CD4-positive, alpha-beta T cell treated with Interleukin-4 for 1 hour (primary cell): Measurements from ENCODE around the gene ATP2B3.

Experiments used
- DNase-seq, 2 donors: peaks; one replicate each; pipeline ENCODE4 v3.0.0-alpha.2; 2020 to 2022

Gene ATP2B3

DNA sequence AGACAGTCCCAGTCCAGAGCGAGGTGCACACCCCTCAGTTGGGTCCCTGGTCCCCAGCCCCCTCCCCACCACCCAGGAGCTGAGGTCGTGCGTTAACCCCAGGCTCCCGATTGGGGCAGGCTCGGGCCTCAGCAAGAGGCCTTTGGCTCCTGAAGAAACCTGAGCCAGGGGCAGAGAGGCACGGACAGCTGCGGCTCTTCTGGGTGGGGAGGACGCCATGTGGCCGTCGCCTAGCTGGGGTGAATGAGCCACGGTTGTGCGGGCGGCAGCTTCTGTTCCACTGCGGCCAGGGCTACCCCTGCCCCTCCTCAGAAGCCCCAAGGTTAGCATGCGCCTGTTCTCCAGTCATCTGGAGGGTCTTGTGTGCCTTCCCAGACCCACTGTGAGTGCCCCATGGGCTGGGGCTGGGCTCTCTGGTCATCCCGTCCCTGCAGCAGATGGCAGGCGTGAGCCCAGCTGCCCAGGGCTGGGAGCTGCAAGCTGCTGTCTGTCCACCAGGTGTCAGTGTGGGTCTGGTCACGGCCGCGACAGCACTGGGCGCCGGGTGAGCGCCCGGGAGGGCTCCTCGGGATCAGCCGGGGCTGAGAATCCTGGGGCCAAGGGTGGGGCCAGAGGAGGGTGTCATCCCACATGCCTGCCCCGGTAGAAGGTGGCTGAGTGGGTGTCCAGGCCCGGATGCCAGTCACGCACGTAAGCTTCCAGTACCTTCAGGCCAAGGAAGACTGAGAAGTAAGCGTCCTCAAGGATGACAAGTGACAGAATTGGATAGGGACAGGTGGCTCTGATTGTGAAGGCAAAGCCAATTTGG is 21.9 kb downstream of the ATP2B3 start:
- peak; percentile 53 to 59 for DNase-seq

DNA sequence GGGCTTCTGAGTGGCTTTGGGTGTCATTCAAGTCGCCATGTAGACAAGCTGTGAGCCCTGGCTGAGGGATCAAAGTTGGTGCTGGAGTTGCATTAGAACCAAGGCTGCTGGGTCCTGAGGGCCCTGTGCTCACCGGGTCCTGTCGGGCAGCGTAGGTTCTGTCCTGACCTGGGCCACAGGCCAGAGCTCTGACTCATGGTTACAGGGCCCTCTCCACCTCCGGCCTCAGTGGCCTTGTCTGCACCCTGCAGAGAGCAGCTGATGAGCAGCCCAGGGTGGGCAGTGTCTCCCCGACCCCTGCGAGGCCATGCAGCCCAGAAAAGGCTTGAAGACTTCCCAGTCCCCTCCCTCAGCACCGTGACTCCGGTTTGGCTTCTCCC is 22.5 kb downstream of the ATP2B3 start:
- no peak for DNase-seq

DNA sequence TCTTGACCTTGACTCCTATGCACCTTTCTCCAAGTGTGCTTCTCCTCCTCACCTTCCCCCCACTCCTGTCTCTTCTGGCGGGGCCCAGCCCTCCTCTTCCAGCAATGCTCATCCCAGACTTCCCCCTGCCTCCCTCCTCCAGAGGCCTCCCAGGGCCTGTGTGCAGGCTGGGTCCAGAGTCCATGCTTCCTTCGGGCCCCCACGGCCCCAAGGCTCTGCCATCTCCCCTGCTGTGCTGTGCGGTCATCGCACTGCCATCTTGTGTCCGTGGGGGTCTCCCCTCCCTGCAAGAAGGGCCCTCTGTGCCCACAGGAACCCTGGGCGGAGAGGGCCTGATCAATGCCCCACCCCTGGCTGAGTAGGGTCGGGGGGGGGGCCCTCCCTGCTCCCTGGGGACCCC is 27.3 kb downstream of the ATP2B3 start:
- DNase-seq = no peak

DNA sequence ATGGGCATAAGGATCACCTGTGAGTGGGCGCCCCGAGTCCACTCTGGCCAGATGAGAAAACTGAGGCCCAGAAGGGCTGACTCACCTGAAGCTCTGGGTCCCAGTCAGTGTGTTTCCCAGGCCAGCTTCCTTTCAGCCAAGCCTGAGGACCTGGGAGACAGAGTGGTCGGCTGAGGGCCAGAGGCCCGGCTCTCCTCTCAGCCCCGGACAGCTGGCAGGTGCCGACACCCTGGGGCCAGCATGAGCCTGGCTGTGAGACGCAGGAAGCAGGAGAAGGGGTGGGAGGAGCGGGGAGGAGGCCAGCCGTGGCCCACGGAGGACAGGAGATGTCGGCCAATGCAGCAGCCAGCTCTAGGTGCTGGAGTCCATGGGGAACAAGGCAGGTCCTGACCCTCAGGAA is 28.9 kb downstream of the ATP2B3 start:
- no peak for DNase-seq

DNA sequence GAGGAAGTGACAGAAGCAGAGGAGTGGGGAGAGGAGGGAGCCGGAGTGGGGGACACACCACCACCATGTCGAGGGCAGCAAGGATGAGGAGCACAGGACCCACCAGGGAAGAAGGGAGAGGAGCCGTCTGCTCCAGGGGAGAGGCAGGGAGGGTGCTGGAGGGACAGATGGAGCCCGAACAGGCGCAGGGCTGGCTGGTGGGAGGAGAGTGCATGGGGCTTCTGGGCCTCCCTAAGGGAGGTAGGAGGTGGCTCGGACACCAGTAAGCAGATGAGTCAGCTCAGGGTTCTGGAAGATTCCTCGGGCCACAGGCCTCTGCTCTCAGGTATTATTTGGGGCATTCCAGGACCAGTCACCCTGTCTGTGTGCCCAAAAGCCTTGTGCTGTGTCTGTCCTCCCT is 29.8 kb downstream of the ATP2B3 start:
- no peak for DNase-seq

DNA sequence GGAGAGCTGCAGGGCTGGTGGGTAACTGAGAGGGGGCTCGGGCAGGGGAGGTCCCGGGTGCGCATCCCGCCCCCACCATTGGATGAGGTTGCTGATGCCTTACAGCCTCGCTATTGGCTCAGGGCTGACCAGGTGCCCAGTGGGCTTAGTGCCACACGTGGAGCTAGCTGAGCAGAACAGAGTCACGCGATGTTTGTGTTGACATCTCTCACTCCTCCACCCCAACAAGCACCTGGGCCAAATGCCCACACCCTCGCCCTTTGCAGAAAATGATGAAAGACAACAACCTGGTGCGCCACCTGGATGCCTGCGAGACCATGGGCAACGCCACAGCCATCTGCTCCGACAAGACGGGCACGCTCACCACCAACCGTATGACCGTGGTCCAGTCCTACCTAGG is 31.8 kb downstream of the ATP2B3 start:
- no peak for DNase-seq

DNA sequence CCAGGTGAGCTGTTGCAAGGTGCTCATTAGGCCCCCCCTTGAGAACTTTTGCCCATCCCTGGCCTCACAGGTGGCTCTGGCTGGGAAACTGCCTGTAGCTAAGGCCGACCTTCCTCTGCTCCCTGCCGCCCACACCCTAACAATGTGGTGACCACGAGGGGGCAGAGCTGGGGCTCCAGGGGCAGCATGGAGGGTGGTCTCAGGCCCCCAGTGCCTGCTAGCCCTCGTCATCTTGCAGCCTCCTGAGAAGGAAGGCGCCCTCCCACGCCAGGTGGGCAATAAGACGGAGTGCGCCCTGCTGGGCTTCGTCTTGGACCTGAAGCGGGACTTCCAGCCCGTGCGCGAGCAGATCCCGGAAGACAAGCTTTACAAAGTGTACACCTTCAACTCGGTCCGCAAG is 32.4 kb downstream of the ATP2B3 start:
- no peak for DNase-seq

DNA sequence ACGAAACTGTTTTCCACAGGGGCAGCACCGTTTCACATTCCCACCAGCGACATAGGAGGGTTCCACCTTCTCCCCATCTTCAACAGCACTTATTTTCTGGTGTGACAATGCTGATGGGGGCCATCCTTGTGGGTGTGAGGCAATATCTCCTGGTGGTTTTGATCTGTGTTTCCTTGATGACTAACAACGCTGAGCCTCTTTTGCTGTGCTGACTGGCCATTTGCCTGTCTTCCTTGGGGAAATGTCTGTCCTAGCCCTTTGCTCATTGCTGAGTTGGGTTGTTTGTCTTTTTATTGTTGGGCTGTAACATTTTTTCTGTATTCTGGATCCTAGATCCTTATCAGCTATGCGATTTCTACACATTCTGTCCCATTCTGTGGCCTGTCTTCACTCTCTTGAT is 33.7 kb downstream of the ATP2B3 start:
- no peak for DNase-seq

DNA sequence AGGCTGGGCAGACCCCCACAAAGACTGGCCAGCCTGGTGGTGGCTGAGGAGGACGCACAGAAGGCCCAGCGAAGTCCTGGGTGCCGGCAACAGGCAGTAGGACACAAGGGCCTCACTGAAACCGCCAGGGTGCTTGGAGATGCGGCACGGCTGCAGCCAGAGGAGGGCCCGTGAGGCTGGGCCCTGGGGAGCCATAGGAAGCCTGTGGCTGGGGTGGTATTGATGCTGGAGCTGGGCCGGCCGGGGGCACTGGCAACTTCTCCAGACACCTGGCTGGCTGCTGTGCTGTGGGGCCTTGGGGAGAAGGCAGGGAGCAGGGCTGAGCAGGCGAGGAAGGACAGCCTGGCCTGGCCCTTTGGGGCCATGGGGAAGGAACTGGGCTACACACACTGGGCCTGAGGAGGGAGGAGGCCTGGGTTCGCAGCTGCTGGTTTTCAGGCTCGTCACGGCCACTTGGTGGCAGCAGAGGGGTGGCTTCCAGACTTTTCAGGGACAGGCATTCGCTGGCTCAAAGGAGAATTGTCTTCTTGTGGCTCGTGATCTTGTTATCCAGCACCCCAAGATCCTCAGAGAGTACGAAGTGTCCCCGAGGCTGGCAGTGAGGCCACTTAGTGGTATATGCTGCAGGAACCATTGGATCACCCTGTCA is 37.2 kb downstream of the ATP2B3 start:
- peak; percentile 63 to 68 for DNase-seq

DNA sequence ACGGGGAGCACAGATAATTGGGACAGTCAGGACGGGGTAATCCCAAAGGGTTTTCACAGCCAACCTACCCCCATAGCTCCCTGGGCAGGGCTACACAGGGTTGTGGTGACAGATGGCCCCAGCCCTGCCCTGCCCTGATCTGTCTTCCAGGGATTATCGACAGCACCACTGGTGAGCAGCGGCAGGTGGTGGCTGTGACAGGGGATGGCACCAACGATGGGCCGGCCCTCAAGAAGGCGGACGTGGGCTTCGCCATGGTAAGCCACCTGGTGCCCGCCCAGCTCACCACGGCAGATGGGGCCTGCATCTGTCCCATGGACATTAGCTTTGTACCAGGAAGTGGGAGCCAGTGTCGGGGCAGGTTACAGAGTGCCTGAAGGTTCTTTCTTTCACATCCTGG is 39.3 kb downstream of the ATP2B3 start:
- no peak for DNase-seq

DNA sequence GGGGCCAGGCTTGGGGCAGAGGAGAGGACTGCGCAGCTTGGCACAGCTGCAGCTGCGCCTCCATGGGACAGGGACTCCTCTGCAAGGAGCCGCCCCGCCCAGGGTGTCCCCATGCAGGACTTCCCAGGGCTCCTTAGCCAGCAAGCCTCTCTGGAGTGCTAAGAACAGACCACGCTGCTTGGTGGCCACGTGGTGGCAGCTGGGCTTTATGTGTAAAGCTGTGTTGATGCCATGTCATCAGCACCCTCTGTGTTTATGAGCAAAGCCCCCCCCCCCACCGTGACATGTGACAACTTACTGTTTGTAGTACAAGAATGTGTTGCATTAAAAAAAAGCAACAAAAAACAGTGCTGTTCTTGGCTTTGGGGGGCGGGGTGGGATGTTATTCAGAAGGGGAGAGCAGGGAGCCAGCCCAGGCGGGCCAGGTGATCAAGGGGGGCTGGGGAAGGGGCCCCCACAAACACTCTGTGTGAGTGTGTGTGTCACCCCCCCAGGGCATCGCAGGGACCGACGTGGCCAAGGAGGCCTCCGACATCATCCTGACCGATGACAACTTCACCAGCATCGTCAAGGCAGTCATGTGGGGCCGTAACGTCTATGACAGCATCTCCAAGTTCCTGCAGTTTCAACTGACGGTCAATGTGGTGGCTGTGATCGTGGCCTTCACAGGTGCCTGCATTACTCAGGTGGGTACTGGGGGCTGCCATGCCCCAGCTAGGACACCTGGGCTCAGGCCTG is 40.3 kb downstream of the ATP2B3 start:
- DNase-seq = no peak

DNA sequence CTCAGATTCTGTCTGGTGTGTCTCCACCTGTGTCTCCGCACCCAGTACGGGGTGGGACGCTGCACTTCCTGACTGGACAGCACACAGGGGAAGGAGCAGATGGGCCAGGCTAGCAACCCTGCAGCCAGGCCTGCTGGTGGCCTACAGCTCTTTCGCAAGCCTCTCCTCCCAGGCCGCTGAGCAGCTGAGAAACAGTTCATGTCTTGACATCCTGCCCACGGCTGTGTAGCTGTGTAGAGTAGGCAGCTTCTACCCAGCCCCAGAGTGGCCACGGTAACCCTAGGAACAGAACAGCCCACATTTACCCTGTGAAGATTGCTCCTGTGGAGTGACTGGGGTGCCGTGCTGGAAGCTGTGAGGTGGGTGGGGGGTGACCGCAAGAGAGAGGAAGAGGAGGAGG is 42.6 kb downstream of the ATP2B3 start:
- no peak for DNase-seq

DNA sequence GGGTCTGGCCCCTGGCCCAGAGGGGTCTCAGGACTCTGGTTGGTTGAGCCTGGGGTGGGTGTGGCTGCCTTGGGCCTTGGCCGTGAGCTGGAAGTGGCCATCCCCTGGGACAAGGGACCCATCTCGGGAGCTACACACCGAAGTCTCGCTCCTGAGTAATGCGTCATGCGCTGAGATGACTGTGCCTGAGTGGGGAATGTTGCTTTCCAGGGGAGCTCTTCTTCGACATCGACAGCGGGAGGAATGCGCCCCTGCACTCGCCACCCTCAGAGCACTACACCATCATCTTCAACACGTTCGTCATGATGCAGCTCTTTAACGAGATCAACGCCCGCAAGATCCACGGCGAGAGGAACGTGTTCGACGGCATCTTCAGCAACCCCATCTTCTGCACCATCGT is 43.0 kb downstream of the ATP2B3 start:
- DNase-seq = no peak

DNA sequence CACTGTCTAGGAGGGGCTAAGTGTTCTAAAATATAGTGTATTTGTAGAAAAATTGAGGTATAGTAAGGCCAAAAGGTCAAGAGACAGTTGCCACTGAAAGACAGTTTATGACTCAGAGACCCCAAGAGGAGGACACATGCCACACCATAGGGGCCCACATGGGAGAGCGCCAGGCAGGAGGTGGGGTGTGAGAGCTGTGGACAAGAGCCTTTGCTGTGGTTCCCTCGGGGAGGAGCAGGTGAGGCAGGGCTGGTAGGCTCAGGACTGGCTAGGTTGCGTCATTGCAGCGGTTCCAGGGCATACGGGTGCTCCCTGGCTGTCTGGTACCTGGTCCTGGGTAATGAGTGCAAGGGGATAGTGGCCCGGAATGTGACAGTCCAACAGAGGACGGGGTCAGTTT is 43.9 kb downstream of the ATP2B3 start:
- DNase-seq = no peak

DNA sequence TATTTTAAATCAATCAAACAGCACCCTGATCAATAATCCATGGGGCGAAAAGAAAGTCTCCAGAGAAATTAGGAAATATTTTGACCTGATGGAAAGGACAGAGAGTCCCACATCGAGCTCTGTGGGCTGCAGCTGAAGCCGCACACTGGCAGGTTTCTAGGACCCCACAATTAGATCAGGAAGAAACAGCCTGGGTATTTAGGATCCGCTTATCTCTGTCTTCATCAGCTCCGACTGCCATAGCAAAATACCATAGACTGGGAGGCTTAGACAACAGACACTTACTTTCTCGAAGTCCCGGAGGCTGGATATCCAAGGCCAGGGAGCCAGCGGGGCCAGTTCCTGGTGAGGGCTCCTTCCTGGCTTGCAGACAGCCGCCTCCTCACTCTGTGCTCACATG is 45.1 kb downstream of the ATP2B3 start:
- DNase-seq = no peak

DNA sequence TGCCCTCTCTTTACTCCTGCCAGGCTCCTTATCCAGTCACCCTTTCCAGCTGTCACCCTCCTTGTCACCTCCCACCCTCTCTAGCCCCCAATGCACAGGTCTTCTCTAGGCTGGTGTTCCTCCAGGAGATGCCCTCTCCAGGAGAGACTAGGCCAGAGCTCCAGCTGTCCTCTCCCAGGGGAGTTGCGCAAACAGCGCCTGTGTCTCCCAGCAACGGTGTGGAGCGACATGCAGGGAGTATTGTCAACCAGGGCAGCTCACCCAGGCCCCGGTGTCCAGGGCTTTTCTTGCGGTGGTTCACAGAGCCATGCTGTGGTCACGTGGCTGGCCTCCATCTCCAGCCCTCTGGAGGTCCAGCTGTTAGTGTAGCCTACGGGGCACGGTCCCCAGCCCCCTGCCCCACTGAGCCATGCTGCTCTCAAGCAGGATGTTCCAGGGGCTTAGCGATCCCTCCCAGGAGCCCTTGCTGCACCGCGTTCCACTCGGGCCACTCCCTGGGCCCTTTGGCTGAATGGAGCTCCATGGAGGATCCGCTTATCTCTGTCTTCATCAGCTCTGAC is 46.7 kb downstream of the ATP2B3 start:
- no peak for DNase-seq

DNA sequence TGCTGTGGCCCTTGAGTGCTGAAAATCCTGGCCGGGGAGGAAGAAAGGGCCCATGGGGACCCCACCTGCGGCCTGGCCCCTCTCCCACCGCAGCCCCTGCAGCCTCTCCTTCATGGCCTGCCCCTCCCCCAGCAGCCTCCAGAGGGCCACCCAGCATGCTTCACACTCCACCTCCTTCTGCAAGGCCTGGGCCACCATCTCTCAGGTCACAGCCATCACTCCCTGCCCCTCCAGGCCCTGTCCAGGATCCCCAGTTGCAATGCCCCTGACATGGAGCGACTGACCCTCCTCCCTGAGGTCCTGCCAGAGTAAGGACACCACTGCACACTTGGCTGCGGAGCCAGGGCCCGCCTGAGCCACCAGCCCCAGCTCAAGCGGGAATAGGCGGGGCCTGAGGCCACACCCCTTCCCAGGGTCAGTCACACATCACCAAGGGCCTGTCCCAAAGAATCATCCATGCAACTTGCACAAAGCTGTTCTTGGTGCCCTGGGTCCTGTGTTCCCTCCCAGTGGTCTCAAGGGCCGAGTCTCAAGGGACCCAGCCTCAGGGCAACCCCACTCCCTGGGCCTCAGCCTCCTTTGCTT is 48.6 kb downstream of the ATP2B3 start:
- DNase-seq = no peak

DNA sequence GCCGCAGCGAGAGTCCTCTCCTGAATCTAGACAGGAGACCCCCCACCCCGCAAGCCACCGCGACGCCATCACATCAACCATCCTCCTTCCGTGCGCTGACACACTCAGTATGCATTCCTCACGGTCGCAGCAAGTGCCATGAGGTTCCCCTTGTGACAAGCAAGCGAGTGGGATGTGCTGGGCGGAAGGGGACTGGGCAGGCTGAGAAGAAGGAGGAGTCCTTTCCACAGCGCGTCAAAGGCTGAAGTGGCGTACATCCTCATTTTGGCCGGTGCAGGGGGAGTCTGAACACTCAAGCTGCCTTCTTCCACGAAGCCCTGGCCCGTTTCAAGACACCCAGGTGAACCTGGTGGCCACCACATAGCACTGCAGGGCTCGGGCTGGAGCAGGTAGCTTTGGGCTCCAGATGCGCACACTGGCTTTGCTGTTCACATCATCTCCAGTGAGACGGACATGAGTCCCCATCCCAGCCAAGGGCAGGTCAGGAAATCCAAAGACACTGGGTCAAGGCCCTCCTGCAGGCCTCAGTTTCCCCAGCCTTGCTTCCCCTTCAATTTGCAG is 51.1 kb downstream of the ATP2B3 start:
- DNase-seq = no peak

DNA sequence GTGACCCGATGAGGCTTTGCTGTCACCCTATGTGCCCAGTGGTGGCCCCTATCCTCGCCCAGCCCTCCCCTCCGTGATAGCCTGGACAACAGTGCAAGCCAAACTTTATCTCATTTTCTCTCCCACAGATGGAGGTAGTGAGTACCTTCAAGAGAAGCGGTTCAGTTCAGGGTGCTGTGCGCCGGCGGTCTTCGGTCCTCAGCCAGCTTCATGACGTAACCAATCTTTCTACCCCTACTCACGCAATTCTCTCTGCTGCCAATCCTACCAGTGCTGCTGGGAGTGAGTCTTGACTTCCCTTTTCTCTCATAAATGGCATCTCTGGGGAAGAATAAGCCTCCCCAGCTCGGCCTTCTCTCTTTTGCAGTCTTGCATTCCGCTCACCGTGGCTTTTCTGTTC is 52.0 kb downstream of the ATP2B3 start:
- no peak for DNase-seq

DNA sequence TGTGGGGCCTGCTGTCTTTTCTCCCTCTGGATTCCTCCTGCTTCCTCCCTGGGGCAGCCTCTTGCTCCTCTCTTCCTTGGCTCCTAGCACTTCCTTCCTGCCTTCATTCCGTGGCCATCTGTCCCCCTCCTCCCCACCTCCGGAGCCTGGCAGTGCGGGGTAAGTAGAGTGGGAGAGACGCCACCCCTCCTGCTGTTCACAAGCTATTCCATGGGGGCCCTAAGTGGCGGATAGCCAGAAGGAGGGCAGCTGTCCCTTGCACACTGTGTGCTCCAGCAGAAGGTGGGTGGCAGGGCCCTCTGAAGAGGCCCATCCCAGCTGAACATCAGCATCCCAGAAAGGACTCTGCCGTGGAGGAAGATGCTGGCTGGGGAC is 54.1 kb downstream of the ATP2B3 start:
- DNase-seq = no peak

DNA sequence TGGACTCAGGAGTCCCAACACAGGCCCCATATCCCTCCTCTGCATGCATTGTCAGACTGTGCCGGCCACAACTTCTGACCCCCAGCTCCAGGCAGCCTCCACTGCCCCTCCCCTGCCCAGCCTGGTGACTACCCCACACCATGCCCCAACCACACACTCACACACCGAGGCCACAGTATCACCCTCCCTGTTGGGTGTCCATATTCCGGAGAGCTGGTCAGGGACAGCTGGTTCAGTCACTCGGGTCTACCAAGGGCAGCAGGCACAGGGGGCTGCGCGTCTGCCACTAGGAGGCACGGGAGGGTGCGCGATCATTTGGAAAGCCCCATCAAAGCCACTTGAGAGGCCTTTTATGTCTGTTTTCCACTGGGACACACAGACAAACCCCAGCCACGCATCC is 55.2 kb downstream of the ATP2B3 start:
- DNase-seq = no peak

DNA sequence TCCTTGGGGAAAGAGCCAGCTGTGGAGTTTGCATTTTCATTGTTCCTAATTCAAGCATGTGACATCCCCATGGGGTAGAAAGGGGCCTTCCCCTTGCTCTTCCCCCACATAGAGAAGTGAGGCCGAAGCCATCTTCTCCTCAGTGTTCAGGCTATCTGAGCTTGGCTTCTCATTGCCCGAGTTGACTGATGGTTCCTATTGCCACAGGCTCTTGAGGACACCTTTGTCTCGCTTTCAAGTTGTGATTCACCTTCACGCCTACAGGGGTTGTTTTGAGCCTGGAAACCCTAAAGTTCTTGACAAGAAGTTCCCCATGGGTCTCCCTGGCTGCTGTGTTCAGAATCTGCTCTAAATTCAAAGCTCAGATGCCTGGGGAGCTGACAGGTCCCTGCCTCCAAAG is 56.5 kb downstream of the ATP2B3 start:
- DNase-seq = no peak

DNA sequence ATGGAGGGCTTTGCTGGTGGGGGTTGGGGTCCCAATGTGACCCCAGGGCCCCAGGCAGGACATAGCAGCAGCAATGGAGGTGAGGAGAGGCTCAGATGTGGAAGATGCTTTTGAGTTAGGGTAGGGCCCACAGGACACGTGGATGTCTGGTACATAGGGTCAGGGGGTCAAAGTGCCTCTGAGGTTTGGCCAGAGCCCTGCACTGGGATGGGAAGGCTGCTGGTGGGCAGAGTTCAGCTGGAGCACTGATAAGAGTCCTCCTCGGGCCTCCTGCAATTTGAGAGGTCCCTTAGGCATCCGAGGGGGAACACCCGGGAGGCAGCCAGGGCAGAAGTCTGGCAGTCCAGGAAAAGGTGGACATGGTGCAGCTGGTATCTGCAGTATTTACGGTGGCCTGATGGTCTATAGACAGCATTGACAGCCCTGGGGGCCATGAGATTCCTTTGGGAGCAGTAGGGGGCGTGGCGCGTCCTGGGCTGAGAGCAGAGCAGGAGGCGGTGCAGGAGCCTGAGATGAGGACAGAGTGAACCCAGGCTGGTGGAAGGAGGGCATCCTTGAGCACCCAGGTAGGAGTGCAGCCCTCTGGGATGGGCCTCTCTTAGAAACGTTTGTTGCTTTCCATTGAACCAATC is 58.9 kb downstream of the ATP2B3 start:
- no peak for DNase-seq
